Activated naive CD8-positive, alpha-beta T cell treated with anti-CD3 and anti-CD28 coated beads, Interleukin-2, amount 50 U/mL, for 16 hours (primary cell): Measurements from ENCODE around the gene MOK.
"Not testable (repeated sequence)": the region's sequence is repeated elsewhere in the genome, so short reads cannot be mapped to it uniquely, and the experiment has no call there.

Experiments used
- DNase-seq: peaks from one replicate; pipeline ENCODE4 v3.0.0-alpha.2; 2020; ENCODE audit warnings: low read depth, low spot score

Gene MOK

GRCh38 chr14:102321456-102322422, 16.8 kb upstream of the MOK start:
- no peak for DNase-seq

- no peak for DNase-seq
Observed at GRCh38 chr14:102320671-102321455, 15.9 kb upstream of the MOK start.

GRCh38 chr14:102320033-102320660, 15.2 kb upstream of the MOK start:
- no peak for DNase-seq

GRCh38 chr14:102319351-102320032, 14.5 kb upstream of the MOK start, which contains the start of gene ZNF839:
TSS of gene ZNF839 (plus strand) at chr14:102319746. CDS start at chr14:102319766, 20 bp downstream.
- DNase-seq, result peak; percentile 88

- no peak for DNase-seq
Observed at GRCh38 chr14:102318781-102319276, 13.9 kb upstream of the MOK start.

GRCh38 chr14:102317564-102318248, 12.7 kb upstream of the MOK start:
- DNase-seq, result no peak

GRCh38 chr14:102316743-102317563, 12.0 kb upstream of the MOK start:
- DNase-seq, result peak; percentile 89

GRCh38 chr14:102316338-102316742, 11.4 kb upstream of the MOK start:
- no peak for DNase-seq

- DNase-seq, result no peak
Observed at GRCh38 chr14:102315121-102315520, 10.2 kb upstream of the MOK start.

- peak; percentile 62 for DNase-seq
Observed at GRCh38 chr14:102314242-102315011, 9.5 kb upstream of the MOK start.

- DNase-seq, result no peak
Observed at GRCh38 chr14:102303664-102304063, 1.3 kb downstream of the MOK start.

GRCh38 chr14:102298303-102299070, 6.5 kb downstream of the MOK start:
- DNase-seq, result not testable (repeated sequence)

GRCh38 chr14:102297436-102298170, 7.4 kb downstream of the MOK start:
- DNase-seq, result no peak

- no peak for DNase-seq
Observed at GRCh38 chr14:102295270-102295669, 9.7 kb downstream of the MOK start.

GRCh38 chr14:102293781-102294180, 11.2 kb downstream of the MOK start:
- no peak for DNase-seq

GRCh38 chr14:102292441-102292840, 12.5 kb downstream of the MOK start:
- no peak for DNase-seq

GRCh38 chr14:102288139-102288538, 16.8 kb downstream of the MOK start:
- DNase-seq, result no peak
